Peyer's patch (tissue), 4 donors: Measurements from ENCODE around the gene ANTXRL. TPM values are rescaled to one million over a fixed set of nuclear protein-coding genes. Genes with fewer than 3 reads are reported as not detected.

Experiments
- total RNA-seq, 4 donors: library from RNA; depleted of rRNA; stranded (reverse); fragments of >200 nt; gene quantifications; one replicate each; pipeline ENCODE4 v1.1.0, GENCODE V29; 2016

Gene ANTXRL
- total RNA-seq, 4 donors from 2014 or later = not detected

Other genes with a start within 250 kb of the ANTXRL start
- not detected for gene MSMB, start 240.7 kb upstream of the ANTXRL start, total RNA-seq
- not detected for gene ANXA8L1, start 88.8 kb downstream of the ANTXRL start, total RNA-seq
- gene NPY4R, start 179.0 kb downstream of the ANTXRL start, total RNA-seq = 1 to 10 TPM in 2 of 4 donors, not detected in 2; 1.5 to 1.9 TPM